GM12878 (cell line): ENCODE measurements around the gene ZNF350. TPM values are rescaled to one million over a fixed set of nuclear protein-coding genes. Genes with fewer than 3 reads are reported as not detected.

Experiments
- ASH2L ChIP-seq: fragments of 300-600, 200-600 bp; sonication (generic); IDR thresholded peaks from 2 replicates; pipeline ENCODE4 v1.6.1; 2017; ENCODE audit warnings: low read depth, mild to moderate bottlenecking, borderline replicate concordance
- BCL11A ChIP-seq: IDR thresholded peaks from 2 replicates; pipeline ENCODE4 v1.6.1; 2011; ENCODE audit warnings: low read depth, low read length
- CBFB ChIP-seq: IDR thresholded peaks from 2 replicates; pipeline ENCODE4 v1.6.1; 2016; ENCODE audit warnings: antibody characterized with exemption, low read depth
- ESRRA ChIP-seq: IDR thresholded peaks from 2 replicates; pipeline ENCODE4 v1.6.1; 2012; ENCODE audit warnings: mild to moderate bottlenecking, low read length, improper control_type of control experiment
- FOS ChIP-seq: IDR thresholded peaks from 3 replicates; pipeline ENCODE4 v1.6.1; 2011; ENCODE audit warnings: borderline replicate concordance; ENCODE audit not compliant: insufficient read length; ENCODE audit errors: extremely low read depth
- HSF1 ChIP-seq: fragments of 150-350 bp; IDR thresholded peaks from 2 replicates; pipeline ENCODE4 v1.6.1; 2014; ENCODE audit warnings: mild to moderate bottlenecking, low read depth, low read length
- IKZF2 ChIP-seq, 2 experiments: fragments of 450-650 bp; IDR thresholded peaks; 2 replicates each; pipeline ENCODE4 v1.6.1; 2017; ENCODE audit warnings: mild to moderate bottlenecking in 2 of 2, moderate library complexity in 2 of 2
- NFYA ChIP-seq: IDR thresholded peaks from 2 replicates; pipeline ENCODE4 v1.6.1; 2011; ENCODE audit warnings: low read depth, mild to moderate bottlenecking, low read length, improper control_type of control experiment, borderline replicate concordance
- NFYB ChIP-seq: IDR thresholded peaks from 2 replicates; pipeline ENCODE4 v1.6.1; 2011; ENCODE audit warnings: low read depth, mild to moderate bottlenecking, low read length, improper control_type of control experiment, moderate library complexity; ENCODE audit not compliant: insufficient read depth
- NKRF ChIP-seq: fragments of 450-650 bp; conservative IDR thresholded peaks from 2 replicates; pipeline ENCODE4 v1.6.1; 2017; ENCODE audit warnings: mild to moderate bottlenecking, moderate library complexity
- POLR2AphosphoS5 ChIP-seq: IDR thresholded peaks from 2 replicates; pipeline ENCODE4 v1.6.1; 2011; ENCODE audit warnings: mild to moderate bottlenecking, low read length, inconsistent platforms
- RAD21 ChIP-seq: IDR thresholded peaks from 2 replicates; pipeline ENCODE4 v1.6.1; 2011; ENCODE audit warnings: mild to moderate bottlenecking, low read depth, low read length, moderate library complexity; ENCODE audit not compliant: insufficient read depth
- RUNX3 ChIP-seq: IDR thresholded peaks from 2 replicates; pipeline ENCODE4 v1.6.1; 2012; ENCODE audit warnings: low read length, inconsistent platforms
- SIN3A ChIP-seq: IDR thresholded peaks from 2 replicates; pipeline ENCODE4 v1.6.1; 2012; ENCODE audit warnings: low read depth, low read length, improper control_type of control experiment
- SMC3 ChIP-seq: IDR thresholded peaks from 2 replicates; pipeline ENCODE4 v1.6.1; 2011; ENCODE audit warnings: low read length, improper control_type of control experiment, borderline replicate concordance
- SPI1 ChIP-seq: IDR thresholded peaks from 2 replicates; pipeline ENCODE4 v1.6.1; 2011; ENCODE audit warnings: low read depth, mild to moderate bottlenecking, low read length, moderate library complexity, borderline replicate concordance; ENCODE audit not compliant: insufficient read depth
- TAF1 ChIP-seq: IDR thresholded peaks from 2 replicates; pipeline ENCODE4 v1.6.1; 2011; ENCODE audit warnings: mild to moderate bottlenecking, low read depth, low read length, borderline replicate concordance
- ZBED1 ChIP-seq: IDR thresholded peaks from 2 replicates; pipeline ENCODE4 v1.6.1; 2016; ENCODE audit warnings: borderline replicate concordance
- ZNF207 ChIP-seq: fragments of 450-650 bp; IDR thresholded peaks from 2 replicates; pipeline ENCODE4 v1.6.1; 2014; ENCODE audit warnings: antibody characterized with exemption, mild to moderate bottlenecking, borderline replicate concordance
- polyA plus RNA-seq, 11 experiments: library from polyadenylated mRNA; depleted of rRNA in 4 of 11; unstranded in 6 of 11; stranded (reverse) in 5 of 11; fragments of >200 nt; fragmentation: Nextera tagmentation in 4 of 11; fragmentation: Illumina TruSeq in 1 of 11; extraction: Ambion mirVana in 4 of 11; extraction: Trizol in 1 of 11; gene quantifications; 1 replicate in 1 of 11; 2 replicates in 10 of 11; pipeline versions ENCODE4 v1.2.1 to v1.2.3, GENCODE V29; 2011 to 2016; ENCODE audit warnings: inconsistent platforms in 2 of 11, missing spikeins in 2 of 11, low read depth in 1 of 11
- total RNA-seq, 4 experiments: library from RNA; depleted of rRNA in 3 of 4; stranded (reverse); fragments of >200 nt in 3 of 4; fragmentation: Illumina TruSeq in 1 of 4; extraction: Trizol in 1 of 4; gene quantifications; 2 replicates each; pipeline versions ENCODE4 v1.2.1 to v1.2.3, GENCODE V29; 2013 to 2021
- TF ChIP-seq, protein P1 (sequence below): IDR thresholded peaks from 2 replicates; pipeline ENCODE4 v1.6.1; 2012; ENCODE audit warnings: low read depth, low read length, improper control_type of control experiment
- TF ChIP-seq, protein P2 (sequence below): fragments of 450-650 bp; IDR thresholded peaks from 2 replicates; pipeline ENCODE4 v1.6.1; 2017; ENCODE audit warnings: mild to moderate bottlenecking, moderate library complexity

ZNF350 gene
- total and polyA plus RNA-seq, 10 of the 15 experiments (the other 5 are each of a cell fraction or from before 2014, with no cell fraction given) = 6.4 to 11.8 (median 10.0) TPM

DNA sequence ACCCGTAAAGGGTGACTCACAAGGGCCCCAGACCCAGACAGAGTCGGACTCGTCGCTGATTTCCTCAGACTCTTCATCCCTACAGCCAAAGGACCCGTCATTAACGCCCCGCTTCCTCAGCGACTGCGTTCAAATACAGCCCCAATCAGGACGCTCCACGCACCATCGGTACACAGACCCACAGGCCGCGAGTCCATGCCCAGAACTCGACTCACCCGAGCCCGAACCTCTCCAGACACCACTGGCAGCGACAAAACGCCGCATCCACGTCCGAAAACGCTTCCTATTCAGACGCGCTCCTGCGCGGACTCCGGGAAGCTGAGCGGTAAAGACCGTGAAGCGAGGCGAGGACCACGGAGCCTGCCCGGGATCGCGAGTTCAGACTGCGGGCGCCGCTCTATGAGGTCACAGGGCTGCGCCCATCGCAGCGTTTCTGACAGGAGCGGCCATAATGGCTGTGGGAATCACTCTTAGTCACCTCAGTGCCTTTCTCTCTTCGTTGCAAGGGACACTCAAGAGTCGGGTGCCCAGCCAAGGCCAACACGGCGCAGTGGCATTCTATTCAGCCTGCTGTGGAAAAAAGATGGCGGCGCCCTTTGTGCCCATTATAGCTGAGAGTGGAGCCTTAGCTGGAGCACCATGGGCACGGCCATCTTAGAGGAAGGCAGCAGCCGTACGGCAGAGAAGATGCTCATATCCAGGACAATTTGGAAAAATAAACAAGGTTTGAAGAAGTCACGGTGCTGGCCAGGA, 41.6 kb upstream of the ZNF350 start, which contains the start of gene ZNF614 (continued):
- TF ChIP-seq IKZF2 (IDR thresholded peaks at IDR 0.05) (no peak; a peak in 1 of 4 replicates), ESRRA (no peak), TAF1 (peak; percentile 44), ZNF207 (peak; percentile 86; the same call in 1 of the 2 replicates), SMC3 (no peak), ZBED1 (no peak), CBFB (peak; percentile 90), POLR2AphosphoS5 (peak; percentile 97), RUNX3 (peak; percentile 61), RAD21 (no peak), NKRF (no peak; the same call in 1 of the 2 replicates), SPI1 (no peak), NFYA (no peak), BCL11A (no peak), SIN3A (peak; percentile 80; the same call in 1 of the 2 replicates), ASH2L (peak; percentile 88), NFYB (no peak), FOS (no peak), HSF1 (no peak; the same call in 1 of the 2 replicates)
- TF ChIP-seq, protein P1, sequence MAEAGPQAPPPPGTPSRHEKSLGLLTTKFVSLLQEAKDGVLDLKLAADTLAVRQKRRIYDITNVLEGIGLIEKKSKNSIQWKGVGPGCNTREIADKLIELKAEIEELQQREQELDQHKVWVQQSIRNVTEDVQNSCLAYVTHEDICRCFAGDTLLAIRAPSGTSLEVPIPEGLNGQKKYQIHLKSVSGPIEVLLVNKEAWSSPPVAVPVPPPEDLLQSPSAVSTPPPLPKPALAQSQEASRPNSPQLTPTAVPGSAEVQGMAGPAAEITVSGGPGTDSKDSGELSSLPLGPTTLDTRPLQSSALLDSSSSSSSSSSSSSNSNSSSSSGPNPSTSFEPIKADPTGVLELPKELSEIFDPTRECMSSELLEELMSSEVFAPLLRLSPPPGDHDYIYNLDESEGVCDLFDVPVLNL = 0 out of 2 replicates have a peak, but pooled peaks have one; percentile 9
- TF ChIP-seq, protein P2, sequence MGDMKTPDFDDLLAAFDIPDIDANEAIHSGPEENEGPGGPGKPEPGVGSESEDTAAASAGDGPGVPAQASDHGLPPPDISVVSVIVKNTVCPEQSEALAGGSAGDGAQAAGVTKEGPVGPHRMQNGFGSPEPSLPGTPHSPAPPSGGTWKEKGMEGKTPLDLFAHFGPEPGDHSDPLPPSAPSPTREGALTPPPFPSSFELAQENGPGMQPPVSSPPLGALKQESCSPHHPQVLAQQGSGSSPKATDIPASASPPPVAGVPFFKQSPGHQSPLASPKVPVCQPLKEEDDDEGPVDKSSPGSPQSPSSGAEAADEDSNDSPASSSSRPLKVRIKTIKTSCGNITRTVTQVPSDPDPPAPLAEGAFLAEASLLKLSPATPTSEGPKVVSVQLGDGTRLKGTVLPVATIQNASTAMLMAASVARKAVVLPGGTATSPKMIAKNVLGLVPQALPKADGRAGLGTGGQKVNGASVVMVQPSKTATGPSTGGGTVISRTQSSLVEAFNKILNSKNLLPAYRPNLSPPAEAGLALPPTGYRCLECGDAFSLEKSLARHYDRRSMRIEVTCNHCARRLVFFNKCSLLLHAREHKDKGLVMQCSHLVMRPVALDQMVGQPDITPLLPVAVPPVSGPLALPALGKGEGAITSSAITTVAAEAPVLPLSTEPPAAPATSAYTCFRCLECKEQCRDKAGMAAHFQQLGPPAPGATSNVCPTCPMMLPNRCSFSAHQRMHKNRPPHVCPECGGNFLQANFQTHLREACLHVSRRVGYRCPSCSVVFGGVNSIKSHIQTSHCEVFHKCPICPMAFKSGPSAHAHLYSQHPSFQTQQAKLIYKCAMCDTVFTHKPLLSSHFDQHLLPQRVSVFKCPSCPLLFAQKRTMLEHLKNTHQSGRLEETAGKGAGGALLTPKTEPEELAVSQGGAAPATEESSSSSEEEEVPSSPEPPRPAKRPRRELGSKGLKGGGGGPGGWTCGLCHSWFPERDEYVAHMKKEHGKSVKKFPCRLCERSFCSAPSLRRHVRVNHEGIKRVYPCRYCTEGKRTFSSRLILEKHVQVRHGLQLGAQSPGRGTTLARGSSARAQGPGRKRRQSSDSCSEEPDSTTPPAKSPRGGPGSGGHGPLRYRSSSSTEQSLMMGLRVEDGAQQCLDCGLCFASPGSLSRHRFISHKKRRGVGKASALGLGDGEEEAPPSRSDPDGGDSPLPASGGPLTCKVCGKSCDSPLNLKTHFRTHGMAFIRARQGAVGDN = no peak
